Upper lobe of left lung (tissue), 4 donors: ENCODE measurements around the gene SMAD2.

ENCODE experiments used
- CTCF ChIP-seq, 6 experiments: fragments of 450-650 bp in 4 of 6; fragments of 200-600 bp in 2 of 6; sonication (generic) in 2 of 6; IDR thresholded peaks; one replicate each; pipeline ENCODE4 v1.5.1; 2016 to 2019; ENCODE audit warnings: antibody characterized with exemption in 6 of 6
- POLR2AphosphoS5 ChIP-seq, 2 donors: sonication (generic); formaldehyde crosslinking; IDR thresholded peaks; one replicate each; pipeline ENCODE4 v1.5.1; 2017; ENCODE audit warnings: antibody characterized with exemption in 2 of 2

- TF ChIP-seq CTCF (IDR thresholded peaks at IDR 0.05) (no peak), POLR2AphosphoS5 (IDR thresholded peaks at IDR 0.05) (no peak)
Measured at GRCh38 chr18:47821314-47821713, 109.1 kb downstream of the SMAD2 start.
